Kidney (tissue), 14 donors: ENCODE results near the gene LRRC17. TPM values are rescaled to one million over a fixed set of nuclear protein-coding genes. Genes with fewer than 3 reads are reported as not detected.

Experiments
- DNase-seq, 5 donors: peaks; one replicate each; pipeline ENCODE4 v3.0.0-alpha.2; 2013 to 2020
- FAIRE-seq: peaks from 2 replicates; lab custom pipeline; 2012; peaks lifted over from hg19 to GRCh38; lab: Jason Lieb, UNC
- H3K27ac ChIP-seq, 2 donors: one replicate each; pipeline ENCODE4 v1.7.0; 2013; ENCODE audit warnings: low read depth in 2 of 2, low read length in 2 of 2, inconsistent platforms in 1 of 2
- H3K27me3 ChIP-seq: one replicate; pipeline ENCODE4 v1.7.1; 2013; ENCODE audit warnings: low read length, inconsistent platforms; ENCODE audit not compliant: control insufficient read depth, insufficient read depth
- H3K36me3 ChIP-seq, 3 donors: one replicate each; pipeline versions ENCODE4 v1.7.0 to v1.7.1; 2013; ENCODE audit warnings: low read length in 3 of 3, control low read depth in 1 of 3, inconsistent platforms in 1 of 3; ENCODE audit not compliant: insufficient read depth in 3 of 3, control insufficient read depth in 2 of 3
- H3K4me1 ChIP-seq, 3 donors: one replicate each; pipeline versions ENCODE4 v1.7.0 to v1.7.1; 2013; ENCODE audit warnings: low read length in 3 of 3, inconsistent platforms in 1 of 3, low read depth in 1 of 3; ENCODE audit not compliant: control insufficient read depth in 2 of 3, insufficient read depth in 2 of 3
- H3K4me3 ChIP-seq, 3 donors: one replicate each; pipeline versions ENCODE4 v1.7.0 to v1.8.1; 2013; ENCODE audit warnings: low read length in 3 of 3, control low read depth in 1 of 3, inconsistent platforms in 1 of 3
- H3K9ac ChIP-seq, 3 donors: one replicate each; pipeline versions ENCODE4 v1.7.0 to v1.7.1; 2013; ENCODE audit warnings: low read length in 3 of 3, control low read depth in 1 of 3, inconsistent platforms in 1 of 3
- H3K9me3 ChIP-seq, 3 donors: one replicate each; pipeline versions ENCODE4 v1.7.0 to v1.7.1; 2013; ENCODE audit warnings: low read length in 3 of 3, control low read depth in 1 of 3, inconsistent platforms in 1 of 3; ENCODE audit not compliant: control insufficient read depth in 2 of 3, insufficient read depth in 1 of 3
- intact Hi-C: fragments of 100-400 bp; cut with DNase I; formaldehyde crosslinking; loops from one replicate; pipeline ENCODE4 v1.11.1; 2022
- polyA plus RNA-seq: library from polyadenylated mRNA; stranded (reverse); fragments of 350-450 nt; fragmentation: Illumina TruSeq; extraction: RNeasy Lipid Tissue Mini Kit (QIAGEN cat#74804); gene quantifications from one replicate; pipeline ENCODE4 v1.2.3, GENCODE V29; 2014; ENCODE audit warnings: low read depth, low replicate concordance; ENCODE audit not compliant: insufficient read depth
- total RNA-seq: library from RNA; stranded (reverse); fragmentation: NEBNext Ultra II Directional; extraction: Animal tissue kit (Norgen Biotek cat#: 25700); gene quantifications from one replicate; pipeline ENCODE4 v1.2.1, GENCODE V29; 2021
- TF ChIP-seq, protein P1 (sequence below): IDR thresholded peaks from 3 replicates; pipeline ENCODE4 v1.5.1; 2012; ENCODE audit warnings: mild to moderate bottlenecking, moderate library complexity, borderline replicate concordance; ENCODE audit not compliant: insufficient read depth; ENCODE audit errors: extremely low read depth
- donor health status: control.
- donor health status: control.
- donor health status: control.
- donor health status: control.
- donor health status: control.
- donor health status: DM: yes; HTN: yes; CAD: no.
- donor health status: Normal renal cell carcinoma (clear cell type).

Gene LRRC17
- total and polyA plus RNA-seq, 2 donors from 2014 or later = 2.1 to 4.0 TPM

DNA sequence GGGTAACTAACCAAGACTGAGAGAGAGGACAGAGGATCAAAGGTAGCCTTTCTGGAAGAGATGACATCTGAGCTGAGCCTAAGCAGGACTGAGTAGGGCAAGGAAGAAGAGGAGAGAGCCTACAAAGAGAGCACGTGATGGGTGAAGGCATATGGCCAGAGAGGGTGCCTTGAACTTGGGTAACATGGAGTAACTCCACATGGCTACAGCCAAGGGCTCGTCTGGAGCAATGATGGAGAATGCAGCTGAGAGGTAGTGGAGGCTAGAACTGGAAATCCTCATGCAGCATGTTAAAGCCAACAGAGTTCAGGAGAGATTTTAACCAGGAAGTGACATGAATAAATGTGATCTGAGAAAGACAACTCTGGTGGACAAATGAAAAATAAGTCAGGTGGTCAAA, 77.8 kb downstream of the LRRC17 start:
- Histone ChIP-seq H3K9me3 (no peaks in the 10 kb centered on the region), H3K4me1 (peaks cover 0 to 4% (median 0%) of the 10 kb centered on the region in 3 donors), H3K27me3 (no peaks in the 10 kb centered on the region), H3K9ac (no peak overlapping the region), H3K36me3 (no peaks in the 10 kb centered on the region), H3K27ac (no peak overlapping the region), H3K4me3 (no peak overlapping the region)
- DNase-seq = no peak
- no peak for FAIRE-seq
- intact Hi-C loops = no loop called here
- TF ChIP-seq, protein P1, sequence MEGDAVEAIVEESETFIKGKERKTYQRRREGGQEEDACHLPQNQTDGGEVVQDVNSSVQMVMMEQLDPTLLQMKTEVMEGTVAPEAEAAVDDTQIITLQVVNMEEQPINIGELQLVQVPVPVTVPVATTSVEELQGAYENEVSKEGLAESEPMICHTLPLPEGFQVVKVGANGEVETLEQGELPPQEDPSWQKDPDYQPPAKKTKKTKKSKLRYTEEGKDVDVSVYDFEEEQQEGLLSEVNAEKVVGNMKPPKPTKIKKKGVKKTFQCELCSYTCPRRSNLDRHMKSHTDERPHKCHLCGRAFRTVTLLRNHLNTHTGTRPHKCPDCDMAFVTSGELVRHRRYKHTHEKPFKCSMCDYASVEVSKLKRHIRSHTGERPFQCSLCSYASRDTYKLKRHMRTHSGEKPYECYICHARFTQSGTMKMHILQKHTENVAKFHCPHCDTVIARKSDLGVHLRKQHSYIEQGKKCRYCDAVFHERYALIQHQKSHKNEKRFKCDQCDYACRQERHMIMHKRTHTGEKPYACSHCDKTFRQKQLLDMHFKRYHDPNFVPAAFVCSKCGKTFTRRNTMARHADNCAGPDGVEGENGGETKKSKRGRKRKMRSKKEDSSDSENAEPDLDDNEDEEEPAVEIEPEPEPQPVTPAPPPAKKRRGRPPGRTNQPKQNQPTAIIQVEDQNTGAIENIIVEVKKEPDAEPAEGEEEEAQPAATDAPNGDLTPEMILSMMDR = no peak

- DNase-seq (no peak), FAIRE-seq (no peak)
- TF ChIP-seq, protein P1 = no peak
- H3K4me1 ChIP-seq = peaks cover 0 to 4% (median 0%) of the 10 kb centered on the region in 3 donors
- no peaks in the 10 kb centered on the region for H3K9me3 ChIP-seq
- intact Hi-C loops = no loop called here
- no peaks in the 10 kb centered on the region for H3K36me3 ChIP-seq
- no peak overlapping the region for H3K4me3 ChIP-seq
- no peaks in the 10 kb centered on the region for H3K27me3 ChIP-seq
- no peak overlapping the region for H3K27ac ChIP-seq
- no peak overlapping the region for H3K9ac ChIP-seq
Measured at GRCh38 chr7:102991077-102991539, 78.3 kb downstream of the LRRC17 start.

GRCh38 chr7:102991540-102992214, 78.9 kb downstream of the LRRC17 start:
- peak in 2 of 5 donors; percentile 6 to 7 for DNase-seq
- Histone ChIP-seq H3K27me3 (no peaks in the 10 kb centered on the region), H3K36me3 (no peaks in the 10 kb centered on the region), H3K27ac (no peak overlapping the region), H3K9ac (no peak overlapping the region), H3K4me1 (peaks cover 0 to 4% (median 0%) of the 10 kb centered on the region in 3 donors), H3K9me3 (no peaks in the 10 kb centered on the region), H3K4me3 (no peak overlapping the region)
- intact Hi-C loops = no loop called here
- TF ChIP-seq, protein P1 = no peak
- FAIRE-seq = no peak
